Activated CD4-positive, alpha-beta T cell treated with anti-CD3 and anti-CD28 coated beads, Interleukin-10, Interleukin-2, amounts not matched to agents 100 ng/mL and 50 ng/mL, durations not matched to agents 16 hours and 8 hours (primary cell): ENCODE measurements around the gene VAPB.

Experiments used
- DNase-seq: peaks from one replicate; pipeline ENCODE4 v3.0.0-alpha.2; 2020

Gene VAPB

DNA sequence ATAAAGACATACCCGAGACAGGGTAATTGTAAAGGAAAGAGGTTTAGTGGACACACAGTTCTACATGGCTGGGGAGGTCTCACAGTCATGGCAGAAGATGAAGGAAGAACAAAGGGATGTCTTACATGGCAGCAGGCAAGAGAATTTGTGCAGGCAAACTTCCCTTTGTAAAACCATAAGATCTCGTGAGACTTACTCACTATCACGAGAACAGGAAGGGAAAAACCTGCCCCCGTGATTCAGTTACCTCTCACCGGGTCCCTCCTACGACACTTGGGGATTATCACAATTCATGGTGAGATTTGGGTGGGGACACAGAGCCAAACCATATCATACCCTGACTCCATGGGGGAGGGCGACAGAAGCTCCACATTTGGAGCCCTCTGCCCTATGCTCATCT lies 7.4 kb upstream of the VAPB start:
- DNase-seq: no peak

GRCh38 chr20:58382096-58382495 lies 6.9 kb upstream of the VAPB start:
- DNase-seq: no peak

DNA sequence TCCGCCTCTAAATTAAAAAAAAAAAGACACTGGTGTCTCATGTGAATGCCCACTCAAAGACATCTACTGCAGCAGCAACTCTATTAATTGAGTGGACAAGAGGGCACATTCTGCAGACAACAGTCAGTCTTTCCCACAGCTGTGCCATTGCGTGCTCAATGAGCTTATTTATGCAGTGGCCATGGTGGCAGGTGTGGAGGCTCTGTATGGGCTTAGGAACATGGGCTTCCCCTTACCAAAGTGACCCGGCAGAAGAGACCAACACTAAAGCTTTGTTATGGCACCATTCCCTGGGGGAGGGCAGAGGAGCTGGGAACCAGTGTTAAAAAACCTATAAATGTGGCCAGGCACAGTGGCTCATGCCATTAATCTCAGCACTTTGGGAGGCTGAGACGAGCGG lies 4.2 kb upstream of the VAPB start:
- no peak for DNase-seq

- DNase-seq: no peak
These were observed 914 bp upstream of the VAPB start for GRCh38 chr20:58388028-58388601.

DNA sequence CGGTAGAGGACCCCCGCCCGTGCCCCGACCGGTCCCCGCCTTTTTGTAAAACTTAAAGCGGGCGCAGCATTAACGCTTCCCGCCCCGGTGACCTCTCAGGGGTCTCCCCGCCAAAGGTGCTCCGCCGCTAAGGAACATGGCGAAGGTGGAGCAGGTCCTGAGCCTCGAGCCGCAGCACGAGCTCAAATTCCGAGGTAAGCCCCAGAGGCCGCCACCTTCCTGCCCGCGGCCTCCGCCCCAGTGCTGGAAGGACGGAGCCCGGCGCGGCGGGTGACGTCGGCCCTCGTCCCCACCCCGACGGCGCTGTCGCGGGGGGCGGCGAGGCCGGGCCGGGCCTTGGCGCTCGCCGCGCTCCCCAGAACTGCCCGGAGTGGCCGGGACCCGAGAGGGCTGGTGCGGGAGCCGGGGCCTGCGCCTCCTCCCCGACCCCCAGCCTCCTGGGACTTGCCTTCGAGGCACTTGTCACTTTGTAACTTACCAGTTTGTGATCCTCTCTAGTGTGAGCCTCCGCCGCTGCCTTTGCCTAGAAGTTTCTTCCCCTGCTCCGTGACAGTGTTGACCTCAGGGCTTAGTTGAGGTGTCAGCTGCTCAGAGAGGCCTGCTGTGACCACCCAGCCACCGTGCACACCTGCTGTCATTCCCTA lies 417 bp downstream of the VAPB start:
- peak; percentile 43 for DNase-seq

DNA sequence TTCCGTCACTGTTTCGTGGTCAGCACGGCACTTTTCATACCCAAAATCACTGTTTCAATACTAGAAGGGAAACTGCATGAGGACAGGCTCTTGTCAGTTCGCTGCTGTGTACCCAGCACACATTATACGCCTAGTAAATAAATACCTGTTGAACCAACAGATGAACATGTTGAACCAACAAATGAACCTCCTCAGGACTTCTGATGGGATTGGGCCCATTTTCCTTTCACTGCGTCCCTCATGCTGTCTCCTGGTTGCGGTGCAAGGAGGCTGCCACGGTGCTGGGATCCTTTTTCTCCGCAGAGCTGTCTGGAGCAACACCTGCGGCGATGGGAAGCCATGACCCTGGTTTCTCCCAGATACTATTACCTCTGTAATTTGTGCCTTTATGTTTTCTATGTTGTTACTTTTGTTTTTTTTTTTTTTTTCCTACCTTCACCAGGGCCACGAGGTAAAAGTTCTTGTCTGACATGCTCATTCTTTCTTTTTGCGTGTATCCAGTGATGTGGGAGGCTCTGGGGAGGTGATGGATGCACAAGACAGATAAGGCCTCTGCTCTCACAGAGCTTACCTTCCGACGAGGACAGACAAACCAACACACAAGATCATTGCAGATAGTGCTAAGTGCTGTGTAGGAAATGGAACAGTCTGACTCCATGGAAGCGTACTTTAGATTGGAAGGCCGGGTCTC lies 1.1 kb downstream of the VAPB start:
- DNase-seq: no peak

GRCh38 chr20:58390659-58391035 lies 1.6 kb downstream of the VAPB start:
- DNase-seq: no peak

GRCh38 chr20:58392286-58392685 lies 3.3 kb downstream of the VAPB start:
- DNase-seq: no peak

- no peak for DNase-seq
These were observed 4.3 kb downstream of the VAPB start for GRCh38 chr20:58393299-58393698.

GRCh38 chr20:58394801-58395200 lies 5.8 kb downstream of the VAPB start:
- no peak for DNase-seq

DNA sequence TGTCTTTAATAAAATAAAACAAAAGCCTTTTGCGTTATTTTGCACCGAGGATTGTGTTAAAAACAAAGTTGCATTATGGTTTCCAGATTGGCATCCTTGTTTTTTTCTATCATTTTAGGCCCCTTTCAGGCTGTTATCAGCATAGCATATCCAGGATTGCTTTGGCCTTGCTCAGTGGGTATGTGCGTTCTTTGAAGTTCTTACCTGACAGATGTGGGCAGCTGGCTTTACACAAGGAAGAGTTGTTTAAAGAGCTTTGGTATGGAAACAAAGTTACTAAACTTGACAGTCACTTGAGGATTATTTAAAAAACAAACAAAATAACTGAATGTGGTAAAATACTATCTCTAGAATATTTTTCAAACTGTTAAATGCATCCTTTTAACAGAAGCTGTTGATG lies 6.6 kb downstream of the VAPB start:
- DNase-seq: no peak

GRCh38 chr20:58397429-58397828 lies 8.4 kb downstream of the VAPB start:
- DNase-seq: no peak

GRCh38 chr20:58398254-58398653 lies 9.2 kb downstream of the VAPB start:
- DNase-seq: no peak

GRCh38 chr20:58399926-58400325 lies 10.9 kb downstream of the VAPB start:
- DNase-seq: no peak

DNA sequence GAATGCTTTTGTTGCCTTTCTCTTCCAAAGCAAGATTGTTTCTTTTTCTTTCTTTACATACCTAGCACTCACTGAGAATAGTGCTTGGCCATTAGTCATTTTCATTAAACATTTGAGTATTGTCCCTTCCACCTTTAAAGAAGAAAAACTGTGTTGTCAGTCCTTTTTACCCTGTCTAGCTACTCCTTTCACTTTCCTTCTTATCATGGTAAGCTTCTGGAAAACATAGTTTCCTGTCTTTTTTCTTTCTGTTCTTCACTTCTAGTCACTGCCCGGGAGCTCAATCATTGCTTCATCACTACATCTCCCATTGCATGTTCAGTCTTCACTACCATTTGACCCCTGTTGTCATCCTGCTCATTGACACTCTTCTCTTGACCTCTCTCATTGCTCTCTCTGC lies 12.1 kb downstream of the VAPB start:
- no peak for DNase-seq

- DNase-seq: no peak
These were observed 13.3 kb downstream of the VAPB start for GRCh38 chr20:58402305-58402704.

GRCh38 chr20:58402827-58403226 lies 13.8 kb downstream of the VAPB start:
- DNase-seq: no peak

DNA sequence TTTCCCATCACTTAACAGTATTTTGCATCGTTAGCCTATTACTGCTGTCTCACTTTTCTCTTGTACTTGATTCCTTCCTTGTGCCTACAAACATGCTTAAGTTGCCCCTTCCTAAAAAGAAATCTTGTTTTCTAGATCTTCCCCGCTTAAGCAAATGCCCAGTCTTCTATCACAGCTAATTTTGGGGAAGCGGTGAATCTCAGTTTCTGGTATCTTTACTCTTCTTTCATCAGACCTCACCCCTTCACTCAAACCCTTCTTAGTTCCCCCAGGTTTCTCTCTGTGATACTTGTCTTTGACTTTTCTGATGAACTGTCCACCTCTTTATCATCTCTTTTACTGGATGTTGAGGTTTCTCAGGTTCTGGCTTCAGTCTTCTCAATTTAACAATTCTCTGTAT lies 14.2 kb downstream of the VAPB start:
- DNase-seq: no peak

DNA sequence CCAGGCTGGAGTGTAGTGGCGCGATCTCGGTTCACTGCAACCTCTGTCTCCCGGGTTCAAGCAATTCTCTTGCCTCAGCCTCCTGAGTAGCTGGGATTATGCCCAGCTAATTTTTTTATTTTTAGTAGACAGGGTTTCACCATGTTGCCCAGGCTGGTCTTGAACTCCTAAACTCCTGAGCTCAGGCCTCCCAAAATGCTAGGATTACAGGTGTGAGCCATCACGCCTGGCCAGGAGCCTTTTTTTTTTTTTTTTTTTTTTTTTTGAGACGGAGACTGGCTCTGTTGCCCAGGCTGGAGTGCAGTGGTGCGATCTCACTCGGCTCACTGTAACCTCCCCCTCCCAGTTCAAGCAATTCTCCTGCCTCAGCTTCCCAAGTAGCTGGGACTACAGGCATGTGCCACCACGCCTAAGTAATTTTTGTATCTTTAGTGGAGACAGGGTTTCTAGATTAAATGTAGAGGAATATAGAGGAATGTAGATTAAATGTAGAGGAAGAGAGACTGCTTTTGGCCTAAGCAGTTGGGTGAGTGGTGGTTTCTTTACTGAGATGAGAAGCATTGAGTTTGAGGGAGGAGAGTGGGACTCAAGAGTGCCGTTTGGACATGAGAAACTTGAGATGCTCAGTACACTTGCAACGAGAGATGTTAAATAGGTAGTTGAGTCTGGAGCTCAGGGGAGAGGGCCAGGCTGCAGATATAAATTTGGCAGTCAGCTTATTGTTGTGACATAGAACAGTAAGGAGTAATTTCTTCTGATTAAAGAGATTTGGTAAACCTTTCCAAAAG lies 16.7 kb downstream of the VAPB start:
- DNase-seq: no peak

GRCh38 chr20:58406422-58407001 lies 17.5 kb downstream of the VAPB start:
- no peak for DNase-seq

DNA sequence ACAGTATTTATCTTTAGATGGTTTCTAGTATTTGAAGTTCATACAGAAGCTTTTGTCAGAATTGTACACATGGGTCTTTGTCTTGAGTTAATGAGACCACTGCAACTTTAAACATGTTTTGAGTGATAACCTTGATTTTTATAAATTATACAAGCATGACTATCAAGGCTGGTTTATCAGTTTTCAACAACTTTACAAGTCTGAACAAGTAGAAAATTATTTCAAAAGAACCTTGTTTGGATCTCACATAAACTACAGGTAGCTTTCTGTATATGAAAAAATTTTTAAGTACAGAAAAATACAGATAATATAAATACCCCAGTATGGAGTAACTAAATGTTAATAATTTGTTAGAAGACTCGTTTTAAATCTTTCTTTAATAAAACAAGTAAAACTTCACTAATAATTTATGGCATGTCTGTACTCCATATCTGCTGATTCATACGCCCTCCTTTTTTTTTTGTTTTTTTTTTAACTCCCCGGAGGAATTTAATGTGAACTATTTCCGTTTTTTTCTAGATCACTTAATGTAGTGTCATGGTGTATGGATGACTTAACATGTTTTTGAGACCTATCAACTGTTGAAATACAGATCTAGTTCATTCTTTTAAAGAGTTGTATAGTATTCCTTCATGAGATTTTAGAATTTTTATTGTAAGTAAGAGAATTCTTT lies 18.3 kb downstream of the VAPB start:
- DNase-seq: no peak

GRCh38 chr20:58407966-58408557 lies 19.0 kb downstream of the VAPB start:
- peak; percentile 76 for DNase-seq
